Measurements from ENCODE around the gene CTSE.
"Not testable (repeated sequence)": the region's sequence is repeated elsewhere in the genome, so short reads cannot be mapped to it uniquely, and the experiment has no call there.

GRCh38 chr1:205996641-205997040 lies 27.1 kb downstream of the CTSE start:
- not testable (repeated sequence) for TF ChIP-seq CTCF (conservative IDR thresholded peaks at IDR 0.05; ENCODE audit: low read depth, low read length); EZH2 (IDR thresholded peaks at IDR 0.05; ENCODE audit: borderline replicate concordance, low read depth, low read length, poor library complexity, severe bottlenecking)

All from A673 (cell line).